PC-9 (cell line): ENCODE results near the gene FCER2. TPM values are rescaled to one million over a fixed set of nuclear protein-coding genes. Genes with fewer than 3 reads are reported as not detected.
A peak's percentile ranks its signal among the peaks of the same experiment; 100 is the strongest.
"Not testable (repeated sequence)": the region's sequence is repeated elsewhere in the genome, so short reads cannot be mapped to it uniquely, and the experiment has no call there.

Source experiments
- BruUV-seq: library from RNA; stranded (reverse); fragments of 400-500 nt; replicated peaks from 2 replicates; lab custom pipeline; 2021; lab: Mats Ljungman, UMichigan
- CTCF ChIA-PET: fragments of 300-600 bp; sonication (Branson Sonifier 250); formaldehyde crosslinking; loops from one replicate; lab custom pipeline; 2022; ENCODE audit warnings: antibody characterized with exemption; lab: Charles Lee
- POLR2A ChIA-PET: fragments of 300-600 bp; sonication (Branson Sonifier 250); formaldehyde crosslinking; loops from one replicate; lab custom pipeline; 2022; ENCODE audit warnings: antibody characterized with exemption; ENCODE audit not compliant: unreplicated experiment; lab: Charles Lee
- DNase-seq, 2 experiments: peaks; one replicate each; pipeline versions ENCODE4 v3.0.0 to v3.0.0-alpha.2; 2015 to 2022; ENCODE audit warnings: mixed read lengths in 1 of 2
- H2AFZ ChIP-seq: fragments of 200-600 bp; sonication (generic); 2 replicates; pipeline ENCODE4 v1.8.1; 2017; ENCODE audit warnings: antibody characterized with exemption
- H3F3A ChIP-seq: fragments of 200-600 bp; sonication (generic); 2 replicates; pipeline ENCODE4 v1.8.1; 2017; ENCODE audit warnings: antibody characterized with exemption, mild to moderate bottlenecking, low read depth; ENCODE audit not compliant: insufficient read depth
- H3K27ac ChIP-seq: fragments of 200-600 bp; sonication (generic); 2 replicates; pipeline ENCODE4 v1.6.1; 2016; ENCODE audit warnings: mixed run types
- H3K27me3 ChIP-seq: fragments of 200-600 bp; sonication (generic); 2 replicates; pipeline ENCODE4 v1.6.1; 2016; ENCODE audit warnings: low read depth, mixed run types; ENCODE audit not compliant: insufficient read depth
- H3K36me3 ChIP-seq: fragments of 200-600 bp; sonication (generic); 2 replicates; pipeline ENCODE4 v1.6.1; 2016; ENCODE audit warnings: low read depth, mixed run types
- H3K4me1 ChIP-seq: fragments of 200-600 bp; sonication (generic); replicated peaks from 2 replicates; pipeline ENCODE4 v1.6.1; 2016; ENCODE audit warnings: mixed run types; ENCODE audit not compliant: insufficient read depth
- H3K4me2 ChIP-seq: fragments of 200-600 bp; sonication (generic); 2 replicates; pipeline ENCODE4 v1.6.1; 2017; ENCODE audit warnings: mixed run types
- H3K4me3 ChIP-seq: fragments of 200-600 bp; sonication (generic); 2 replicates; pipeline ENCODE4 v1.6.1; 2016; ENCODE audit warnings: mixed run types
- H3K79me2 ChIP-seq: fragments of 200-600 bp; sonication (generic); 2 replicates; pipeline ENCODE4 v1.6.1; 2017; ENCODE audit warnings: low read depth, mixed run types
- H3K9me2 ChIP-seq: fragments of 200-600 bp; sonication (generic); 2 replicates; pipeline ENCODE4 v1.8.1; 2017; ENCODE audit warnings: mild to moderate bottlenecking; ENCODE audit not compliant: insufficient read depth
- H3K9me3 ChIP-seq: fragments of 200-600 bp; sonication (generic); 2 replicates; pipeline ENCODE4 v1.8.1; 2016; ENCODE audit warnings: low read depth; ENCODE audit not compliant: insufficient read depth
- H4K20me1 ChIP-seq: fragments of 200-600 bp; sonication (generic); 2 replicates; pipeline ENCODE4 v1.8.1; 2017; ENCODE audit not compliant: insufficient read depth
- CTCF ChIP-seq: fragments of 200-600 bp; sonication (generic); conservative IDR thresholded peaks from 2 replicates; pipeline ENCODE4 v1.6.1; 2017; ENCODE audit warnings: mixed run types, antibody characterized with exemption, mild to moderate bottlenecking, moderate library complexity
- EZH2 ChIP-seq: fragments of 200-600 bp; sonication (generic); IDR thresholded peaks from 2 replicates; pipeline ENCODE4 v1.8.0; 2017; ENCODE audit warnings: antibody characterized with exemption, low read depth
- intact Hi-C: fragments of 100-400 bp; cut with micrococcal nuclease; formaldehyde crosslinking; loops from one replicate; pipeline ENCODE4 v1.10.0; 2022; ENCODE audit not compliant: unreplicated experiment
- total RNA-seq: library from RNA; stranded (reverse); gene quantifications from 2 replicates; pipeline ENCODE4 v1.2.3, GENCODE V29; 2021

FCER2 gene
- total RNA-seq, 1 experiment from 2014 or later = not detected

- TF ChIP-seq CTCF (no peak), EZH2 (no peak)
- Histone ChIP-seq H2AFZ (no peak overlapping the region), H3K4me1 (0 out of 2 replicates have a peak, but pooled peaks cover 5% of the 10 kb centered on the region), H4K20me1 (no peaks in the 10 kb centered on the region), H3K79me2 (no peaks in the 10 kb centered on the region), H3K4me2 (no peak overlapping the region), H3K4me3 (no peak overlapping the region), H3K36me3 (no peaks in the 10 kb centered on the region), H3F3A (peaks cover 3% of the 10 kb centered on the region; the same call in 1 of the 2 replicates), H3K27ac (no peak overlapping the region), H3K9me3 (no peaks in the 10 kb centered on the region), H3K27me3 (peaks cover 17% of the 10 kb centered on the region), H3K9me2 (no peaks in the 10 kb centered on the region)
- intact Hi-C loops = loop anchor here (2.0 to 5.0 kb wide), 2 partner anchors 49 to 105 kb away; no protein-coding TSS in a partner anchor
- ChIA-PET CTCF (no interaction called here), POLR2A (no interaction called here)
- no peak for DNase-seq
- no TSS peak for BruUV-seq
Observed at GRCh38 chr19:7748171-7748570, 46.2 kb upstream of the FCER2 start.

DNA sequence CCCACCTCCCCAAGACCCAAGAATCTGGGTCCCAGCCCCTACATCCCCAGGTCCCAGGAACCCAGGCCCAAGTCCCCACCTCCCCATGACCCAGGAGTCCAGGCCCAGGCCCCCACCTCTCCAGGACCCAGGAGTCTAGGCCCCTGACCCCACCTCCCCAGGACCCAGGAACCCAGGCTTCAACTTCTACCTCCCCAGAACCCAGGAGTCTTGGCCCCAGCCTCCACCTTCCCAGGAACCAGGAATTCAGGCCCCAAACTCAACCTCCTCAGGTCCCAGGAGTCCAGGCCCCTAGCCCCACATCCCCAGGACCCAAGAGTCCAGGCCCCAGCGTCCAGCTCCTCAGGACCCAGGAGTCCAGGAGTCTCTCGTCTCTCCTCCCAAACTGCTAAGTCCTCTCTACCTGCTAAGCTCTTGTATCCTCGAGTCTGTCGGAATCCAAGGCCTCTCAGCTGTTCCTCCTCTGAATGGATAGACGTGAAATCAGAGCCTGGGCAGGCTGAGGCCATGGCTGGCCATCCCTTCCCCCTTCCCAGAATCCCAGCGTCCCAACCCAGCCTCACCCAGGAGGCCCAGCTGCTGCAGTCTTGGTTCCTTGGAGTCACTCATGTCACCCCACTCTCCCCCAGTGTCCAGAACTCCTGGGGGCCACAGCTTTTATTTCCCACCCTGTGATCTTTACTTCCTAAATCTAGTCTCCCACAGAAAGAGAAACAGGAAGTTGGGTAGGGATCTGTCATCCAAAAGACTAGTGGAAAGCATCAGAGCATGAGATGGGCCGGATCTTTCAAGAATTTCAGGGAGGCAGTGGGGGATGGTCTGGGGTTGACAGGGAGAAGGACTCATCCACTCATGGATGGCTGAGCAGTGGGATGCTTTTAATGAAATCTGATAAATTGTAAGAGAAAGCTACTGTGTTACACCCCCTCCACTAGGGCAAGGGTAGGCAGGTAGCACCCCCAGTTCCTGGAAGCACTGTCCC lies 45.3 kb upstream of the FCER2 start, which contains the start of gene CD209:
Gene CD209 (minus strand): TSS at position 632 of the 982 bp plus-strand sequence. CDS start 23 bp downstream, at position 609.
- no peak within 1 kb of the TSS for H3K27ac ChIP-seq
- ChIA-PET CTCF (no interaction called here), POLR2A (no interaction called here)
- no peak within 1 kb of the TSS for H2AFZ ChIP-seq
- peaks cover 3% of the 10 kb centered on the region; the same call in 1 of the 2 replicates for H3F3A ChIP-seq
- H3K79me2 ChIP-seq = no peaks in the 10 kb centered on the region
- no peaks in the 10 kb centered on the region for H3K9me2 ChIP-seq
- 0 out of 2 replicates have a peak, but pooled peaks cover 5% of the 10 kb centered on the region for H3K4me1 ChIP-seq
- no TSS peak for BruUV-seq
- no peaks in the 10 kb centered on the region for H3K36me3 ChIP-seq
- peaks cover 24% of the 10 kb centered on the region for H3K27me3 ChIP-seq
- intact Hi-C loops = loop anchor here (5.0 kb wide), 1 partner anchor 50 kb away; no protein-coding TSS in a partner anchor
- TF ChIP-seq CTCF = no peak
- no peak for TF ChIP-seq EZH2
- H3K4me2 ChIP-seq = no peak within 1 kb of the TSS
- peak in 1 of 2 experiments; percentile 29 for DNase-seq
- no peaks in the 10 kb centered on the region for H3K9me3 ChIP-seq
- no peaks in the 10 kb centered on the region for H4K20me1 ChIP-seq
- no peak within 1 kb of the TSS for H3K4me3 ChIP-seq

DNA sequence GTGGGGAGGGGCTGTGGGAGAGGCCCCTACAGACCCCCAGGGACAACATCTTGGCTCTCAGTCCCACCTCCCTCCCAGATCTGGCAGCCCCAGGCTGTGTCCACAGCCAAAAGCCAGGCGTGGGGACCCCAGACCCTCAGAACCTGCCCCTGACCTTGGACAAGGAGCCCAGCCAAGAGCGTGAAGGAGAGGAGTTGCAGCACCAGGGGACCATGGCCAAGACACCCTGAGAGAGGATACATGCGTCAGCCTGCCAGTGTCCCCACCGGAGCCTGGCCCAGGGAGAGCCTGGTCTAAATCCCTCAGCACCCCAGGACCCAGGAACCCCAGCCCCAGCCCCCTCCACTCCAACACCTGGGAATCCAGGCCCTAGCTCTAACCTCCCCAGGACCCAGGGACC lies 44.4 kb upstream of the FCER2 start:
- H3K4me1 ChIP-seq, H3K27ac ChIP-seq, DNase-seq, CTCF ChIA-PET, H3K79me2 ChIP-seq, POLR2A ChIA-PET, BruUV-seq, H3K9me3 ChIP-seq, H3K4me3 ChIP-seq, H3K9me2 ChIP-seq, H3F3A ChIP-seq, H2AFZ ChIP-seq, H4K20me1 ChIP-seq, H3K36me3 ChIP-seq, H3K4me2 ChIP-seq: not testable (repeated sequence)
- intact Hi-C loops = loop anchor here (5.0 kb wide), 1 partner anchor 51 kb away; no protein-coding TSS in a partner anchor
- peaks cover 30% of the 10 kb centered on the region for H3K27me3 ChIP-seq
